Measurements from ENCODE around the gene HSD17B11.
A peak's percentile ranks its signal among the peaks of the same experiment; 100 is the strongest.
"Not testable (repeated sequence)": the region's sequence is repeated elsewhere in the genome, so short reads cannot be mapped to it uniquely, and the experiment has no call there.

Gene HSD17B11

GRCh38 chr4:87399148-87399547, 8.2 kb upstream of the HSD17B11 start:
- TF ChIP-seq CTCF (IDR thresholded peaks at IDR 0.05; ENCODE audit: unreplicated experiment in 3 of 3), result no peak
- no peaks in the 10 kb centered on the region for H3K27me3 Mint-ChIP-seq (ENCODE audit: low read depth)
- peaks cover 18% of the 10 kb centered on the region for H3K9me3 Mint-ChIP-seq
- H3K27ac Mint-ChIP-seq, result no peak overlapping the region
- no peak overlapping the region for H3K4me3 Mint-ChIP-seq
- no peaks in the 10 kb centered on the region for H3K4me1 Mint-ChIP-seq
- no peaks in the 10 kb centered on the region for H3K36me3 Mint-ChIP-seq (ENCODE audit: low read depth)

- H3K36me3 Mint-ChIP-seq (ENCODE audit: low read depth); H3K4me3 Mint-ChIP-seq; H3K9me3 Mint-ChIP-seq; H3K4me1 Mint-ChIP-seq; H3K27ac Mint-ChIP-seq; H3K27me3 Mint-ChIP-seq (ENCODE audit: low read depth): not testable (repeated sequence)
Observed at GRCh38 chr4:87395851-87396250, 4.9 kb upstream of the HSD17B11 start.

GRCh38 chr4:87395073-87395472, 4.1 kb upstream of the HSD17B11 start:
- H3K4me3 Mint-ChIP-seq; H3K4me1 Mint-ChIP-seq; H3K27ac Mint-ChIP-seq; H3K27me3 Mint-ChIP-seq (ENCODE audit: low read depth); H3K9me3 Mint-ChIP-seq; H3K36me3 Mint-ChIP-seq (ENCODE audit: low read depth): not testable (repeated sequence)

- peaks cover 10% of the 10 kb centered on the region for H3K9me3 Mint-ChIP-seq
Observed at GRCh38 chr4:87392183-87392582, 1.2 kb upstream of the HSD17B11 start.

GRCh38 chr4:87391576-87392054, 627 bp upstream of the HSD17B11 start:
- Mint-ChIP-seq H3K27ac (peak overlapping the region; percentile 91 to 94 (median 92)), H3K36me3 (ENCODE audit: low read depth) (peaks cover 22% of the 10 kb centered on the region), H3K9me3 (peaks cover 14% of the 10 kb centered on the region), H3K4me3 (peak overlapping the region; percentile 85 to 93 (median 87)), H3K4me1 (peaks cover 26% of the 10 kb centered on the region), H3K27me3 (ENCODE audit: low read depth) (no peaks in the 10 kb centered on the region)
- TF ChIP-seq CTCF (IDR thresholded peaks at IDR 0.05; ENCODE audit: unreplicated experiment in 3 of 3), result peak in 1 of 3 experiments; percentile 5

More at GRCh38 chr4:87392183-87392582, 1.2 kb upstream of the HSD17B11 start:
- H3K36me3 Mint-ChIP-seq (ENCODE audit: low read depth), result peaks cover 17% of the 10 kb centered on the region
- H3K27me3 Mint-ChIP-seq (ENCODE audit: low read depth), result no peaks in the 10 kb centered on the region
- no peak for TF ChIP-seq CTCF (IDR thresholded peaks at IDR 0.05; ENCODE audit: unreplicated experiment in 3 of 3)
- no peak overlapping the region for H3K27ac Mint-ChIP-seq
- peaks cover 26% of the 10 kb centered on the region for H3K4me1 Mint-ChIP-seq
- H3K4me3 Mint-ChIP-seq, result peak overlapping the region in 1 of 3 experiments; percentile 18

- H3K27ac Mint-ChIP-seq, result peak overlapping the region; percentile 91 to 94 (median 92)
- peaks cover 26% of the 10 kb centered on the region for H3K4me1 Mint-ChIP-seq
- TF ChIP-seq CTCF (IDR thresholded peaks at IDR 0.05; ENCODE audit: unreplicated experiment in 3 of 3), result no peak
- H3K9me3 Mint-ChIP-seq, result peaks cover 18% of the 10 kb centered on the region
- peaks cover 30% of the 10 kb centered on the region for H3K36me3 Mint-ChIP-seq (ENCODE audit: low read depth)
- peak overlapping the region; percentile 85 to 93 (median 87) for H3K4me3 Mint-ChIP-seq
- H3K27me3 Mint-ChIP-seq (ENCODE audit: low read depth), result no peaks in the 10 kb centered on the region
Observed at GRCh38 chr4:87390551-87390890, 467 bp downstream of the HSD17B11 start.

GRCh38 chr4:87390055-87390454, 933 bp downstream of the HSD17B11 start:
- Mint-ChIP-seq H3K4me1 (peaks cover 26% of the 10 kb centered on the region), H3K36me3 (ENCODE audit: low read depth) (peaks cover 34% of the 10 kb centered on the region), H3K4me3 (peak overlapping the region; percentile 85 to 93 (median 87)), H3K9me3 (peaks cover 21% of the 10 kb centered on the region), H3K27ac (peak overlapping the region; percentile 91 to 94 (median 92))
- not testable (repeated sequence) for H3K27me3 Mint-ChIP-seq (ENCODE audit: low read depth)

Data from nephron (organoid).